Uterus (tissue), 4 donors: ENCODE results near the gene PDK2. TPM values are rescaled to one million over a fixed set of nuclear protein-coding genes. Genes with fewer than 3 reads are reported as not detected.

Experiments used
- DNase-seq, 2 donors: peaks; one replicate each; pipeline ENCODE4 v3.0.0-alpha.2; 2019 to 2020
- H3K27ac ChIP-seq, 2 donors: fragments of 200-600 bp; sonication (generic); 1 replicate in 1 of 2; 2 replicates in 1 of 2; pipeline ENCODE4 v1.5.1; 2016 to 2018
- H3K27me3 ChIP-seq, 2 donors: fragments of 200-600 bp; sonication (generic); one replicate each; pipeline ENCODE4 v1.5.1; 2018 to 2019; ENCODE audit warnings: control low read depth in 1 of 2
- H3K36me3 ChIP-seq, 2 donors: fragments of 200-600 bp; sonication (generic); one replicate each; pipeline ENCODE4 v1.5.1; 2019; ENCODE audit warnings: control low read depth in 1 of 2
- H3K4me1 ChIP-seq, 2 donors: fragments of 200-600 bp; sonication (generic); one replicate each; pipeline ENCODE4 v1.5.1; 2018 to 2019; ENCODE audit warnings: control low read depth in 1 of 2
- H3K4me3 ChIP-seq, 2 donors: fragments of 200-600 bp; sonication (generic); 1 replicate in 1 of 2; 2 replicates in 1 of 2; pipeline ENCODE4 v1.5.1; 2018 to 2019; ENCODE audit warnings: mild to moderate bottlenecking in 1 of 2
- H3K9me3 ChIP-seq, 2 donors: fragments of 200-600 bp; sonication (generic); one replicate each; pipeline ENCODE4 v1.5.1; 2019; ENCODE audit warnings: control low read depth in 1 of 2
- POLR2A ChIP-seq, 2 donors: fragments of 450-650 bp; IDR thresholded peaks; one replicate each; pipeline ENCODE4 v1.6.1; 2016; ENCODE audit warnings: antibody characterized with exemption in 2 of 2, mild to moderate bottlenecking in 1 of 2, moderate library complexity in 1 of 2
- intact Hi-C: fragments of 100-400 bp; cut with DNase I; formaldehyde crosslinking; loops from one replicate; pipeline ENCODE4 v1.15.1; 2023; ENCODE audit warnings: low total_unique reads
- total RNA-seq, 4 donors: library from RNA; depleted of rRNA in 3 of 4; stranded (reverse); fragments of >200 nt in 3 of 4; gene quantifications; one replicate each; pipeline versions ENCODE4 v1.1.0 to v1.2.4, GENCODE V29; 2014 to 2023
- TF ChIP-seq, protein P1 (sequence below), 4 experiments: fragments of 200-600 bp in 2 of 4; fragments of 450-650 bp in 2 of 4; sonication (generic) in 2 of 4; IDR thresholded peaks; one replicate each; pipeline ENCODE4 v1.5.1; 2016 to 2019; ENCODE audit warnings: antibody characterized with exemption in 4 of 4, mild to moderate bottlenecking in 2 of 4, moderate library complexity in 1 of 4
- donor health status: DM: yes; HTN: yes; CAD: no.

PDK2 gene
- total RNA-seq, 4 donors from 2014 or later = 12.9 to 62.6 (median 32.4) TPM

DNA sequence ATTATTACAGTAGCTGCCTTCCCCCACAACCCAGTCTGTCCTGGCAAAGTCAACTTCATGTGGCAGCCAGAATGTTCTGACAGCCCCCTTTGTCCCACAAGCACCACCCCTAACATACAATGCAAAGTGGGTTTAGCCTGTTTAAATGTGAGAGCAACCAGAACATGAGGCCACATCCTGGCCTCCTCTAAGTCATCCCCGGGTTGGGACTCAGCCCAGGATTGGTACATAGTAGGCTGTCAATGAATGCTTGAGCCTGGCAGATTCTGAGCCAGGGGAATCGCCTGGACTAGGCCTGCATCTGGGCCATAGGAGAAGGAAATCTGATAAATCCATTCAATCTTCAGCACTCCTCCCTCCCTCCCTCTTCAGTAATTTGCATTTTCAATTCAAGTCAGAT lies 43.5 kb upstream of the PDK2 start:
- intact Hi-C loops = no loop called here
- Histone ChIP-seq H3K4me1 (peaks cover 4 to 14% of the 10 kb centered on the region in 2 donors), H3K4me3 (no peak overlapping the region), H3K9me3 (no peaks in the 10 kb centered on the region), H3K27me3 (no peaks in the 10 kb centered on the region), H3K36me3 (no peaks in the 10 kb centered on the region), H3K27ac (peak overlapping the region in 1 of 2 donors; percentile 49)
- DNase-seq = no peak
- TF ChIP-seq, protein P1, sequence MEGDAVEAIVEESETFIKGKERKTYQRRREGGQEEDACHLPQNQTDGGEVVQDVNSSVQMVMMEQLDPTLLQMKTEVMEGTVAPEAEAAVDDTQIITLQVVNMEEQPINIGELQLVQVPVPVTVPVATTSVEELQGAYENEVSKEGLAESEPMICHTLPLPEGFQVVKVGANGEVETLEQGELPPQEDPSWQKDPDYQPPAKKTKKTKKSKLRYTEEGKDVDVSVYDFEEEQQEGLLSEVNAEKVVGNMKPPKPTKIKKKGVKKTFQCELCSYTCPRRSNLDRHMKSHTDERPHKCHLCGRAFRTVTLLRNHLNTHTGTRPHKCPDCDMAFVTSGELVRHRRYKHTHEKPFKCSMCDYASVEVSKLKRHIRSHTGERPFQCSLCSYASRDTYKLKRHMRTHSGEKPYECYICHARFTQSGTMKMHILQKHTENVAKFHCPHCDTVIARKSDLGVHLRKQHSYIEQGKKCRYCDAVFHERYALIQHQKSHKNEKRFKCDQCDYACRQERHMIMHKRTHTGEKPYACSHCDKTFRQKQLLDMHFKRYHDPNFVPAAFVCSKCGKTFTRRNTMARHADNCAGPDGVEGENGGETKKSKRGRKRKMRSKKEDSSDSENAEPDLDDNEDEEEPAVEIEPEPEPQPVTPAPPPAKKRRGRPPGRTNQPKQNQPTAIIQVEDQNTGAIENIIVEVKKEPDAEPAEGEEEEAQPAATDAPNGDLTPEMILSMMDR (IDR thresholded peaks at IDR 0.05) = no peak
- no peak for TF ChIP-seq POLR2A (IDR thresholded peaks at IDR 0.05)

DNA sequence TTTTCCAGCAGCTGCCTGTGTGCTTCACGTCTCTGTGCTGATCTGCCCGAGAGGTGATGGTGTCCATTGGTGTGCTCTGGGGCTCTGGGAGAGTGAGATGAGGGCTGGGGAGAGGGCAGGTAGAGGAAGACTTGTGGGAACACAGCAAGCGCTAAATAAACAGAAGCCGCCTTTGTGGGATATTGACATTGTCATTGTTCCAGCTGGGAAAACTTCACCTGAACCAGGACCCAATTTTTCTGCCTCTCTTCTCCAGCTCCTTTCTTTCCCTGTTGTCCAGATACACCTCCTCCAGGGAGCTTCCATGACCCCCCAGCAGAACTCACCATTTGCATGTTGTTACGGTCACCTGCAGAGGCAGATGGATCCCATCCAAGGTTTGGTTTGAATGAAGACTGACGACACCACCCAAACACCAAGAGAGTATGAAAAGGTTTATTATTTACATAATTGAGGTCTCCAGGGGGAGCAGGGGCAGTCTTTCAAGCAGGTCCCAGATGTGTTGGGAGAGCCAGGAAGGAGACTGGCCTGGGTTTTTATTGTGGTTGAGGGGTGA lies 42.8 kb upstream of the PDK2 start:
- no peaks in the 10 kb centered on the region for H3K27me3 ChIP-seq
- no peak for DNase-seq
- intact Hi-C loops = no loop called here
- H3K4me3 ChIP-seq = no peak overlapping the region
- H3K27ac ChIP-seq = peak overlapping the region; percentile 91 to 92
- no peaks in the 10 kb centered on the region for H3K9me3 ChIP-seq
- no peaks in the 10 kb centered on the region for H3K36me3 ChIP-seq
- peaks cover 4 to 14% of the 10 kb centered on the region in 2 donors for H3K4me1 ChIP-seq
- no peak for TF ChIP-seq POLR2A (IDR thresholded peaks at IDR 0.05)
- TF ChIP-seq, protein P1 (IDR thresholded peaks at IDR 0.05) = no peak

DNA sequence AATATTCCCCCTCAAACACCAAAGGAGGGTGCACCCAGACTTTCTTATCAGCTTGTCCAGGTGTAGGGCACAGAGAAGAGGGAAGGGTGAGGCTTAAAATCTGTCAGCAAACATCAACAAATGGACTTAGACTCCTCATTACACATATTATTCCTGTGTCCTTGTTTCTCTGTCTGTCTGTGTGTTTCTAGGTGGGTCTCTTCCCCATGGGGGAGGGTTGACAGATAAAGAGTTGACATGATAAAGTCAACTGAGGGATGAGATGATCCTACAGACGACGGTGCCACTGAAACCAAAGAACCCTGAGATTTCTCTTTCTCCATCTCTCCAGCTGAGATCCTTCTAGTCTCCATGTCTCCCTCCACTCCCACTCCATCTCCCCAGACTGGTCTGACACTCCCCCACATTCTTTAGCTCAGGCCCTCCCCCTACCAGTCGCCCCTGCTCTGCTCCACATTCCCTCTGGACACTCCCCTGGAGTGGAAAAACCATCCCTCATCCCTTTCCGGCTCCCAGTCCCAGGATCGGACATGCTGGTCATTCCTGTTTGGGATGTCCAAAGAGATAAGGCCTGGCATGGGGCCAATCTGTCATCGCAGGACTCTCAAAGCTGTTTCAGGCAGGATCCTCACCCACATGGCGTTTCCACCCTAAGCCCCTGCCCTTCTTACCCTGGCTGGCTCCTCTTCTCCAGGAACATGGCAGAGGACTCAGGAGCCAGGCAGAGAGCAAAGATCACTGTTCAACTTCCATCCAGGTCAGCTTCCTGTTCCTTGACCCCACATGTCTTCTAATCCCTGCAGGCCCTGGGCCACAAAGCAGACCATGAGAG lies 42.1 kb upstream of the PDK2 start:
- DNase-seq = peak; percentile 81 to 88
- intact Hi-C loops = no loop called here
- no peak for TF ChIP-seq POLR2A (IDR thresholded peaks at IDR 0.05)
- TF ChIP-seq, protein P1 (IDR thresholded peaks at IDR 0.05) = no peak
- peaks cover 4 to 14% of the 10 kb centered on the region in 2 donors for H3K4me1 ChIP-seq
- peak overlapping the region; percentile 91 to 92 for H3K27ac ChIP-seq
- no peaks in the 10 kb centered on the region for H3K27me3 ChIP-seq
- H3K36me3 ChIP-seq = no peaks in the 10 kb centered on the region
- H3K9me3 ChIP-seq = no peaks in the 10 kb centered on the region
- no peak overlapping the region for H3K4me3 ChIP-seq

DNA sequence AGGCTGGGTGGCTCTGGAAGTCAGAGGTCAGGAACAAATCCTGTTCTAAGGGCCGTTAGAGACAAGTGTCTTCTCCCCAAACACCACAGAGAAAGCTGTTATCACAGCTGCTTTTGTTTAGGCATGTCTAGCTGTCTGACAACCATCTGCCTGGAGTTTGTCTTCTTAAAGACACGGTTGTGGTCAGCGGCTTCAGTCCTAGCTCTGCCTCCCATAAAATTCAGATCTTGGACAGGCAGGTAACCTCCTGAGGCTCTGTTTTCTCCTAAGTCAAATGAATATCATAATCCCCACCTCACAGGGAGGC lies 41.5 kb upstream of the PDK2 start:
- Histone ChIP-seq H3K27me3 (no peaks in the 10 kb centered on the region), H3K36me3 (no peaks in the 10 kb centered on the region), H3K4me1 (peaks cover 4 to 14% of the 10 kb centered on the region in 2 donors), H3K27ac (peak overlapping the region; percentile 91 to 92), H3K9me3 (no peaks in the 10 kb centered on the region), H3K4me3 (no peak overlapping the region)
- TF ChIP-seq, protein P1 (IDR thresholded peaks at IDR 0.05) = no peak
- TF ChIP-seq POLR2A (IDR thresholded peaks at IDR 0.05) = no peak
- intact Hi-C loops = no loop called here
- DNase-seq = no peak

DNA sequence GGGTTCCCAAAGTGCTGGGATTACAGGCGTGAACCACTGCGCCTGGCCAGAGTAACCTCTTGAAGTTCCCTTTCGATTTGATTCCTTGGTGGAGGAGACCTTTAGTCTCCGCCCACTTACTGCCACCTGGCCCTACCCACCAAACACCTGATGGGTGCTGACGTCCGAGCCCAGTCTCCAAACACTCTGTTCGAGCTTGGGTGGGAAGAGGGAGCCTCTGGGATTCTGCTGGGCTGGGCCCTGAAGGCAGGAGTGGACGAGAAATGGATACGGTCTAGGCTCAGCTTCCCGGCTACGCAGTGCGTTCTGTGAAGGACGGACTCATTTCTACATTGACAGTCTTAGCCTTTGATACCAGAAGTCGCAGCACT lies 40.1 kb upstream of the PDK2 start:
- Histone ChIP-seq H3K27me3 (no peaks in the 10 kb centered on the region), H3K27ac (peak overlapping the region; percentile 91 to 92), H3K4me1 (peaks cover 6 to 19% of the 10 kb centered on the region in 2 donors), H3K36me3 (no peaks in the 10 kb centered on the region), H3K9me3 (no peaks in the 10 kb centered on the region), H3K4me3 (peak overlapping the region; percentile 54 to 65)
- intact Hi-C loops = no loop called here
- DNase-seq = no peak
- TF ChIP-seq, protein P1 (IDR thresholded peaks at IDR 0.05) = no peak
- TF ChIP-seq POLR2A (IDR thresholded peaks at IDR 0.05) = no peak
